HG02884 (cell line): ENCODE data around the gene IMMP2L.
"Not testable (repeated sequence)": the region's sequence is repeated elsewhere in the genome, so short reads cannot be mapped to it uniquely, and the experiment has no call there.

Experiments used
- ATAC-seq: cut with Tn5 transposase; IDR thresholded peaks from one replicate; pipeline ENCODE4 v1.9.1; 2021; ENCODE audit warnings: mild to moderate bottlenecking, moderate library complexity; ENCODE audit not compliant: unreplicated experiment

Gene IMMP2L

GRCh38 chr7:111510584-111511378 is 51.5 kb downstream of the IMMP2L start:
- ATAC-seq = no peak

DNA sequence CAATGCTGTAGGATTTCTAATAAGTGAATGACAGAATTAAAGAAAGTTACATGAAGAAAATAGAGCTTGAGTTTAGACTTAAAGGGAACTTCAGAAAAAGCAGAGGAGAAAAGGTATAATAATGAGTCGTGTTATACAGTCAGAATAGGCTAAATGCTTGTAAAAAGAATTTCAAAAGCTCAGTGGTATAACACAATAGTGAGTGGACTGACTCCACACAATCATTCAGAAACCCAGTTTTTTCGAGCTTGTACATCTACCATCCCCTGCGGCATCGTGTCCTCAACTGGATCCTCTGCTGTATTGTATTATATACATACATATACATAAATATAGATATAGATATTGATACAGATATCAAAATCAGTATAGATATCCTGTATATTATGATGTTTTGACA is 52.2 kb downstream of the IMMP2L start:
- ATAC-seq = no peak

DNA sequence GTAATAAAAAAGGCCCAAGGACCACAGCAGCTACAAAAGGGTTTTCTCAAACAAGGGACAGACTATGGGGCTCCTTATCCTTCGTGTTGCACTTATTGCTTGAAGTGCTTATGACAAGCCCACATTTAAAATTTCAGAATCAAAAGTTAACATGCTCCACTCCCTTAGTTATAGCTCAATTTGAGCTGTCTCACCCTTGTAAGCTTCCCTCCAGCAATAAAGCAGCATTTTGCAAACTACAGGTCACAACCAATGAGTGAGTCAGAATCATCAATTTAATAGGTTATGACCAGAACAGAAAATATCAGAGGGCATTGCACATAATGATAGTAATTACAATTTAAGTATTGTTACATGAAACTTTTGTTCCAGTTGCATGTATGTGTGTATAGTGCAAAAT is 53.0 kb downstream of the IMMP2L start:
- ATAC-seq = no peak

- peak; percentile 74 for ATAC-seq
Observed at GRCh38 chr7:111508387-111508786, 53.9 kb downstream of the IMMP2L start.

GRCh38 chr7:111505422-111505821 is 56.9 kb downstream of the IMMP2L start:
- ATAC-seq = not testable (repeated sequence)

DNA sequence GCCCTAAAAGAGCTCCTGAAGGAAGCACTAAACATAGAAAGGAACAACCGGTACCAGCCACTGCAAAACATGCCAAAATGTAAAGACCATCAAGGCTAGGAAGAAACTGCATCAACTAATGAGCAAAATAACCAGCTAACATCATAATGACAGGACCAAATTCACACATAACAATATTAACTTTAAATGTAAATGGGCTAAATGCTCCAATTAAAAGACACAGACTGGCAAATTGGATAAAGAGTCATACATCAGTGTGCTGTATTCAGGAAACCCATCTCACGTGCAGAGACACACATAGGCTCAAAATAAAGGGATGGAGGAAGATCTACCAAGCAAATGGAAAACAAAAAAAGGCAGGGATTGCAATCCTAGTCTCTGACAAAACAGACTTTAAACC is 60.5 kb downstream of the IMMP2L start:
- ATAC-seq = not testable (repeated sequence)

DNA sequence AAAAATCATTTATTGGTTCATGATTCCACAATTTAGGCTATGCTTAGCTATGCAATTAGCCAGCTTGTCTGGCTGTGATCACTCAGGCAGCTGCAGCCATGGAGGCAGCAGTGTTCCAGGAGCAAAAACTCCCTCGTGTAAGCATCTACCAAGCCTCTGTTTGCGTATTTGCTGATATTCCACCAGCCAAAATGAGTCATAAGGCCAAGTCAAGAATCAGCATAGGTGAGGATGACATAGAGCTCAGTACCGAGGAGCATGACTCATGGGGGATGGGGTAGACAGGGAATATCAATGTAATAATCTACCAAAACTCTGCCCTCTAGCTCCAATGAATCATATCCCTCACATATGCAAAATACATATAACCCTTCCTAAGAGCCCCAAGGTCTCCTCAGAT is 63.3 kb downstream of the IMMP2L start:
- no peak for ATAC-seq

DNA sequence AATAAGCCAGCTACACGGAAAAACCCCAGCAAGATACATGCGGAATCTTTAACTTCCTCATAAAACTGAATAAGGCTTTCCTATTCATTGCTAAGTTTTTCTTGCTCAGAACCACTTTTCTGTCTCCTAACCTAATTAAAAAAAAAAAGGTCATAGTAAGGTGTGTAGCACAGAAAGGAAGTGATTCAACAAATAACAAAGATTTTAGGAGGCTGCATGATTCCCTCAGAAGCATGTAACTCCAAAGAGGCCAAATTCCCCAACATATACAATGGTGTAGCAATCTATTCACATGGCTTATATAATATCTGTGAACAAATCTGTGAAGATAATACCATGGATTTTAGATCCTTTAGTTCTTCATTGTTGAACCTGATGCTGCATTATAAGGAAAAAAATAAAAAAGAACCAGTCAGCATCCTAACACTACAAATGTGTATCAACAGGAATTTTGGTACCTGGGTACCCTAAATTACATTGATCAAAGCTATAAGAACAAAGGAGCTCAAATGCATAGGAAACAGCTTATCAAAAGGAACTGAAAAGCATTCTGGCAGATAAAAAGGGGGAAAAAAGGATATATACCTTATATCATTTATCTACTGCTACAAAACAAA is 63.8 kb downstream of the IMMP2L start:
- ATAC-seq = no peak

GRCh38 chr7:111495173-111495810 is 67.0 kb downstream of the IMMP2L start:
- ATAC-seq = no peak

DNA sequence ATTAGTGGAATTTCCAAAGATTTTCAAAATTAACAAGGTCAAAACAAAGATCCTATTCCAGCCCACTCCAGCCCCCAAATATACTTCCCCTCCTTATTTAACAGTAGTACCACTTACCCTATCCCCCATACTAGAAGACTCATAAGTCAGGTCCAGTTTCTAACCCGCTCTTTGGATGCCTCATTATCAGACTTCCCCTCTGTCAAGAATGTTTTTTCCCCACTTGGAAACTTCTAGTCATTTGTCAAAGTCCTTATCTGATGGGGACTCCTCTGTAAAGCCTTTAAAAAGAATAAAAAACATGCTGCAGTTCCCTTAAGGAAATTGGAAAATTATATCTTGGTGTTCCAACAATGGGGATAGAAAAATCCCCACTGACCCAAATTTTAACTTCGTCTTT is 70.1 kb downstream of the IMMP2L start:
- ATAC-seq = no peak

DNA sequence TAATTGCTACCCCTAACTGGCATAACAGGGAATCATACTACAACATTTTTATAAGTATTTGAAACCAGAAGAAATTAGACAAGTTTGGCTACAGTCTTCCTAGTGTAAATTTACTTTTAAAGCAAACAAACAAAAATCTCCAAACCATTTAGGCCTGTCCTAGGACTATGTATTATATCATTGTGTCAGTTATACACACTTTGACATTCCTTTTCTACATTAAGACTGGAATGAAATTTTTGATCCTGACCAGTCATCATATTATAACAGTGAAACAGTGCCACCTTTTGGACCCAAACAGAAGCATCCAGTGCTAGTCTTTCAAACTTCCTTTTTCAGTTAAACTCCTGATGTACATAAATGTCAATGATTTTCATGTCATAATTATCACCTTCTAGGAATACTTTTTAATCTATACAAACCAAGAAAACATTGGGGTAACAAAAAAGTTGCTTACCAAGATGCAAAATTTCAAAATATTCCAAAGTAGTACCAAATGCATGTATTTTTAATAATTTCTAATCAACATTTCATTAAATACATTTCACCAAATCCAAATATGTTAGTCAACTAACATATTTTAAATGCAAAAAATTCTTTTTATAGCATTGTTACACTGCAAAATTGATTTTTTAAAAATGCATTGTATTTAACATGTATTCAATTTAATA is 75.7 kb downstream of the IMMP2L start:
- ATAC-seq = no peak

DNA sequence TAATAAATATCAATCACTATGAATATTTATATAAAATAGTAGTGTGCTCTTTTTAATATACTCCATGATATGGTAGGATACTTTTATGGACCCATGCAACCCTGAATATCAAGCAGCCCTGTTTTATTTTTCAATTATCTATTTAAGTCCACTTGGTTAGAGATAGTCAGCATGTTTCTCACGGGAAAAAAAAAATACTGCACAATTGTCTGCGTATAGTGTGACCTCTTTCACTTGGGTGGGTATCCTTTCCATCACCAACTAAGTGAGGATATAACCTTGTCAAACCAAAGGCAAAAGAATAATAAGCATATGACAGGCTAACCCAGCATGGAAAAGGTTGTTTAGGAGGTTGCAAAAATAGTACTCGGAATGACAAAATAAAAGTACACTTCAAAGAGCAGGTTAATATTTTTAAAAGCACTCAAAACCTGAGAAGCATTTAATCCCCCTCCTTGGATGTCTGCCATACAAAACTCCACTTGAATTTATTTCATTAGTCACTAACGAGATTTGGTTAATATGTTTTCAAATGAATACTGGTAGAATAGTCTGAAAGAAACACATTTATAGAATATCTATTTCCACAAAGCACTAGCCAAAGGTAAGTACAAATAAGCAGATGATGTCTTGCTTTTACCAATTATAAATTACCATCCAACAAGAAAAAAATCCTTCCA is 76.5 kb downstream of the IMMP2L start:
- ATAC-seq = no peak

DNA sequence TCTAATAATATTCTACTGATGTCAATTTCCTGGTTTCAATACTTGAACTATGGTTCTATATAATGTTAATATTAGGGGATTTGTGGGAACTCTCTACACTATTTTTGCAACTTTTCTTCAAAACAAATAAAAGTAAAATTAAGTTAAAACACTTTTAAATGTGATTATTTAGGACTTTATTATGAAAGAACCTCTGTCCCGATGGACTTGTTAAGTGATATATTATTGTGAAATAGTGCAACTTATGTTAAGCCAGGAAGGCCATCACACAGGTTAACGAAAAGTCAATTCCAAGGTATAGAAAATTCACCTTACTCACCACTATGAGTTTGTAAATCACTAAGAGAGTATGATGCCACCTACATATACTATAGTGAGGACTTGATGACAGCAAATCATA is 79.2 kb downstream of the IMMP2L start:
- no peak for ATAC-seq

GRCh38 chr7:111477462-111478225 is 84.6 kb downstream of the IMMP2L start:
- ATAC-seq = no peak

DNA sequence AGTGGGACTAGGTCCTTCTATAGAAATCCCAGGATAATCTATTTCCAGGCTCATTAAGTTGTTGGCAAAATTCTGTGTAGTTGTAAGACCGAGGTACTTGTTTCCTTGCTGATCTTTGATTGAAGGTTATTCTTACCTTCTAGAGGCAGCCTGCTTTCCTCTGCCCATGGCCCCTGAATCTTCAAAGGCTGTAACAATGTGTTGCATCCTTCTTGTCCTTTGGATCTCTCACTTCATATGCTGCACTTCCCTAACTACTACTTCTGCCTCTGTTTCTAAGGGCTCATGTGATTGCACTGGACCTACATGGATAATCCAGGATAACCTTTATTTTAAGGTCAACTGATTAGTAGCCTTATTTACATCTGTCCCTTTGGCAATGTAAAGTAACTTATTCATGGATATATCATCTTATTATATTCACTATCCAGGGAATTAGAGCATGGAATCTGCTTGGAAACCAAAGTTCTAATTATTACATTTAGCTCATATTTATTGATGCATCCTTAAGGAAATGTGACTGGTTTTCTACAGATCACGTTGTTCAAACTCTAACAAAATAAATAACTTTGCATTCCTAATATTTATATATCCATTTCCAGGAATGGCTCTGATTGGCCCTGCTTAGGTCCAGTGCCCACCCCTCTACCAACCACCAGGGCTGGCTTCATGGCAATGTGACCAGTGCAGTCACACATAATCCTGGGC is 85.6 kb downstream of the IMMP2L start:
- no peak for ATAC-seq

GRCh38 chr7:111475959-111476358 is 86.3 kb downstream of the IMMP2L start:
- no peak for ATAC-seq

GRCh38 chr7:111475419-111475748 is 86.9 kb downstream of the IMMP2L start:
- no peak for ATAC-seq

DNA sequence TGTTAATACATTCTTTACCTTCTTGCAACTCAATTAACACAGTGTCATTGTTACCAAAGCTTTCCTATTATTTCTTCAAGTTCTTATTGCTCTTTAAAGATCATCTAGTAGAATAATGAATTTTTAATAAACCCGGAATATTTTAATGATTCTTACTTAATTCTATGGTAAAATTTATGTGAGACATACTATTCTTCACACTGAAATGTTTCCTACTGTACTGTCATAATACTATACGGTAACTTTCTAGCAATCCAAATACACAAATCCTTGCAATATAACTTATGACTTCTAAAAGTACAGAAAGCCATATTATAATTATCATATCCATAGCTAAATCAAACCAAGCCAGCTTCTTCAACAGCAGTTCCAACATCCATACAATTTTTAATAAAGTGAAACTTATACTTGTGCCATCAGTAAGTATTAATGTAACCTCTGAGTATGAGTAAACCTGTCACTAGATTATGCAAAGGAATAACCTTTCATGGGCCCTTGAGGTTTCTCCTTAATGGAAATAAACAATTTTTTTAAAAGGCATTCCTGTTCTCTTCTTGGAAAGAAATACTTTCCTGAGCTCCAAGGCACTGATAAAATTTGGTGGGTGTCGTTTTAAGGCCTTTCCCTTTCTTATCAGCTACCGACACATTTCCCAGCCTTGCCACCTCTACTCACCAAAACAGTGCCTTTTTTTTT is 87.4 kb downstream of the IMMP2L start:
- ATAC-seq = no peak
